NB4 (cell line): ENCODE results near the gene UST.

Experiments used
- DNase-seq: peaks from one replicate; pipeline ENCODE4 v3.0.0; 2010; ENCODE audit warnings: low read depth
- H3K4me3 ChIP-seq: one replicate; pipeline ENCODE4 v1.5.1; 2011; ENCODE audit warnings: mild to moderate bottlenecking, low read depth, low read length, moderate library complexity
- CTCF ChIP-seq: IDR thresholded peaks from one replicate; pipeline ENCODE4 v1.5.1; 2012; ENCODE audit warnings: low read depth, low read length
- MAX ChIP-seq: IDR thresholded peaks from 2 replicates; pipeline ENCODE4 v1.6.1; 2011; ENCODE audit warnings: low read depth, low read length
- MYC ChIP-seq: IDR thresholded peaks from 2 replicates; pipeline ENCODE4 v1.6.1; 2011; ENCODE audit warnings: low read depth, low read length
- POLR2A ChIP-seq: IDR thresholded peaks from 2 replicates; pipeline ENCODE4 v1.6.1; 2011; ENCODE audit warnings: mild to moderate bottlenecking; ENCODE audit not compliant: insufficient read length; ENCODE audit errors: extremely low read depth

Gene UST

GRCh38 chr6:148713033-148713738 is 33.6 kb upstream of the UST start:
- no peak overlapping the region for H3K4me3 ChIP-seq
- DNase-seq, result no peak
- no peak for TF ChIP-seq POLR2A
- no peak for TF ChIP-seq CTCF
- no peak for TF ChIP-seq MAX
- TF ChIP-seq MYC, result no peak

DNA sequence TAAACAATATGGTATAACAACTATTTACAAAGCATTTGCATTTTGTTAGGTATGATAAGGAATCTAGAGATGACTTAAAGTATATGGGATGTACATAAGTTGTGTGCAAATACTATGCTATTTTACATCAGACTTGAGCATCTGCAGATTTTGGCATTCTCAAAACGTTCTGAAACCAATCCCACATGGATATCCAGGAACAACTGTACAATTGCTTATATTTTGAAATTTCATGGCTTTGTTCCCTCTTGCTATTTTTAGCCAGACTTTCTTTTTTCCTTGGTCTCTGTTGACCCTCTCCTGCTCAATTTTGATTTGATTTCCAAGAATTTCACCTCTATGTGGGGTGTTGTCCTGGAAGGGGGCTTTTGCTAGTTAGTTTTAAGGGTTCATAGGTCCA is 32.9 kb upstream of the UST start:
- H3K4me3 ChIP-seq, result no peak overlapping the region
- no peak for TF ChIP-seq MAX
- TF ChIP-seq CTCF, result no peak
- TF ChIP-seq POLR2A, result no peak
- TF ChIP-seq MYC, result no peak
- no peak for DNase-seq

DNA sequence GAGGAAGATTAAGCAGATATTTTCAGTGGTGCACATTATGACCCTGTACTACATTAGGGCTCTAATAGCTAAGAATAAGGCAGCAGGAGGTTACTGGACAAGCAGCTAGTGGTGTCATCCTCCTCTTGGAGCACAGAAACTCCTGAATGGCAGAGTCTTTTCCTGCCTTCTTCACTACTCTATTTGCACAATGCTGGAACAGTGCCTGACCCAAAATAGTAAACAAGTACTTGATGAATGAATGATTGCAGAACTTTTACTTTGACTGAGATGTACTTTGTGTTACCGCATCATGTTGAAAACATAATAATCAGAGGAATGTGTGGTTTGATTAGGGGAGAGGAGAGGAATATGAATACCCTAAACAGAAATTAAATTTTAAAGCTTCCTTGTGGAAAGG is 30.0 kb upstream of the UST start:
- no peak for TF ChIP-seq MAX
- no peak for TF ChIP-seq CTCF
- no peak for TF ChIP-seq MYC
- no peak for TF ChIP-seq POLR2A
- H3K4me3 ChIP-seq, result no peak overlapping the region
- DNase-seq, result no peak

- no peak for DNase-seq
- H3K4me3 ChIP-seq, result no peak overlapping the region
- TF ChIP-seq MYC, result no peak
- no peak for TF ChIP-seq CTCF
- no peak for TF ChIP-seq MAX
- no peak for TF ChIP-seq POLR2A
Measured at GRCh38 chr6:148720406-148720805, 26.4 kb upstream of the UST start.

DNA sequence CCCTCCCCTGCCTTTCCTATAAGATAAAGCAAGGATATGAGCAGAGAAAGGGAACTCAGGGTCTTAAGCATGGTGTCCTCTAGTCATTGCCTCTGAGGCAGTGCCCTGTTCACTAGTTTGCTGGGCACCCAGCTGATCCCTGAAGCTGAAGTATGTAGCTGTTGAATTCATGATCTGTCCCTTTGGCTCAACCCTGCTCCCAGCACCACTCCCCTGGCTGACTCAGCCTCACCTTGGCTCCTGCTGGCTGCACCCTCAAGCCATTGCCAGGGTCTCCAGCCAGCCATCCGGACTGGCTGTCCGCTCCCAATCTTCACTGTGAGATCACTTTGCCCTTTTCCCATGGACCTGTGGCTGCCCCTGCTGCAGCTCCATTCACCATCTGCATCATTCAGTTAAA is 25.9 kb upstream of the UST start:
- H3K4me3 ChIP-seq, result no peak overlapping the region
- TF ChIP-seq MAX (no peak), POLR2A (no peak), CTCF (no peak), MYC (no peak)
- DNase-seq, result no peak

GRCh38 chr6:148723484-148723883 is 23.3 kb upstream of the UST start:
- TF ChIP-seq CTCF, result no peak
- DNase-seq, result no peak
- H3K4me3 ChIP-seq, result no peak overlapping the region
